ENCODE data around the gene GCK. TPM values are rescaled to one million over a fixed set of nuclear protein-coding genes. Genes with fewer than 3 reads are reported as not detected.

Gene GCK
- total and polyA plus RNA-seq, 2 of the 13 experiments (the other 11 are each of a cell fraction or from before 2014, with no cell fraction given) = not detected

GRCh38 chr7:44221231-44221791 lies 32.1 kb upstream of the GCK start (continued):
- TF ChIP-seq NKX3-1 (CRISPR knock-in tag; IDR thresholded peaks at IDR 0.05) (peak; percentile 91; the same call in 1 of the 2 replicates), MAFK (conservative IDR thresholded peaks at IDR 0.05 in 1 of 2, IDR thresholded peaks at IDR 0.05 in 1 of 2; ENCODE audit: low read length in 2 of 2) (no peak), ARID5B (CRISPR knock-in tag; IDR thresholded peaks at IDR 0.05) (peak; percentile 59), PATZ1 (CRISPR knock-in tag; IDR thresholded peaks at IDR 0.05) (peak; percentile 46; the same call in 1 of the 2 replicates), MTF2 (CRISPR knock-in tag; IDR thresholded peaks at IDR 0.05; ENCODE audit: borderline replicate concordance) (no peak), FOXJ3 (CRISPR knock-in tag; IDR thresholded peaks at IDR 0.05; ENCODE audit: borderline replicate concordance) (no peak; the same call in 1 of the 2 replicates), ZSCAN22 (CRISPR knock-in tag; IDR thresholded peaks at IDR 0.05) (no peak), PCBP1 (IDR thresholded peaks at IDR 0.05; ENCODE audit: borderline replicate concordance, low read depth, low read length) (no peak), ZNF776 (CRISPR knock-in tag; IDR thresholded peaks at IDR 0.05) (peak; percentile 38; the same call in 1 of the 2 replicates), NFIC (IDR thresholded peaks at IDR 0.05; ENCODE audit: low read length) (no peak), ATF6 (CRISPR knock-in tag; conservative IDR thresholded peaks at IDR 0.05) (no peak), XBP1 (CRISPR knock-in tag; IDR thresholded peaks at IDR 0.05) (peak; percentile 50; the same call in 1 of the 2 replicates), NCOR1 (IDR thresholded peaks at IDR 0.05; ENCODE audit: borderline replicate concordance, low read length) (no peak), ZNF512B (CRISPR knock-in tag; IDR thresholded peaks at IDR 0.05; ENCODE audit: borderline replicate concordance) (no peak)
- TF ChIP-seq, protein P1, sequence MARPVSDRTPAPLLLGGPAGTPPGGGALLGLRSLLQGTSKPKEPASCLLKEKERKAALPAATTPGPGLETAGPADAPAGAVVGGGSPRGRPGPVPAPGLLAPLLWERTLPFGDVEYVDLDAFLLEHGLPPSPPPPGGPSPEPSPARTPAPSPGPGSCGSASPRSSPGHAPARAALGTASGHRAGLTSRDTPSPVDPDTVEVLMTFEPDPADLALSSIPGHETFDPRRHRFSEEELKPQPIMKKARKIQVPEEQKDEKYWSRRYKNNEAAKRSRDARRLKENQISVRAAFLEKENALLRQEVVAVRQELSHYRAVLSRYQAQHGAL (CRISPR knock-in tag; IDR thresholded peaks at IDR 0.05; ENCODE audit: not compliant biosample characterization) = peak; percentile 66

Data from HepG2 (cell line).